Measurements from ENCODE around the gene MYBPC3.

MYBPC3 gene

DNA sequence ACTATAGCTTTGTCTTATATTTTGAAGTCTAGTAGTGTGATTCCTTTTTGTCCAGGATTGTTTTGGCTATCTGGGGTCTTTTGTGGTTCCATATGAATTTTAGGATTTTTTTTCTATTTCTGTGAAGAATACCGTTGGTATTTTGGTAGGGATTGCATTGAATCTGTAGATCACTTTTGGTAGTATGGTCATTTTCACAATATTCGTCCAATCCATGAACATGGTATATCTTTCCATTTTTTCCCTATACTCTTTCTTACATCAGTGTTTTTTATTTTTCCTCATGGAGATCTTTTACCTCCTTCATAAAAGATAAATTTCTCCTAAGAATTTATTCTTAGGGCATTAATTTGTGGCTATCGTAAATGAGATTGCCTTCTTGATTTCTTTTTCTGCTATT is 53.4 kb downstream of the MYBPC3 start:
- no peak for DNase-seq
- intact Hi-C loops (cut with DNase I), result no loop called here

DNA sequence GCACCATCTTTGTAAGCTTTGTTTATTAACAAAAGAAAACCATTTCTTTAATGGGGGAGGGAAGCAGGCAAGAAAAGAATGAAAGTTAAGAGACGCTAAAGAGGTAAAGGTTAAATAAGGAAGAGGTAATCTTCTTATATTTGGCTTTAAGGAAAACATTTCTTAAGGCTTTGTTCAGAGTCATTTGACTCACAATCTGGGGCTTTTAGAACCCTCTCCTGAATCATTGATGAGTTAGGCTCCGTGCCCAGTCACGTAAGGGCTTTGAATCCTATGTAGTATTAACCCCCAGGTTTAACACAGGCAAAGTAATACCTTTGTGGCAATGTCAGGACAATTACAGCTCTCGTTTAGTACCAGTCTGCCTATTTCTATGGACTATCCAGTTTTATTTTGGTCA is 56.5 kb downstream of the MYBPC3 start:
- DNase-seq, result no peak
- intact Hi-C loops (cut with DNase I), result no loop called here

DNA sequence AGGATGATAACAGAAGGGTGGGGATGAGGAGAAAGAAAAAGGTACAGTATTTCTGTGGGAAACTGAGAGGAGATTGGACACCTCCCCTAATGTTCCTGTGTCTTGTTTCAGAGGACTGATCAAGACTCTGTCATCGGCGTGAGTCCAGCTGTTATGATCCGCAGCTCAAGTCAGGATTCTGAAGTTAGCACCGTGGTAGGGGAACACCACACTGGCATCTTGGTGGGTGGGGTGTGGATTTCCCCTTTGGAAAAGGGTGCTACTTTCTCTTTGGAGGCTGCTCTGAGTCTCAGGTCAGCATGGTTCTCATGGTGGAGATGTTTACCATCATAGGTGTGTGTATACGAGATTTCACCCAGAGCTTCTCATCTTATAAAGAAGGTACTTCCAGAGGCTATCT is 57.1 kb downstream of the MYBPC3 start:
- intact Hi-C loops (cut with DNase I), result no loop called here
- no peak for DNase-seq

- DNase-seq, result no peak
- intact Hi-C loops (cut with DNase I), result no loop called here
Measured at GRCh38 chr11:47289856-47290255, 62.6 kb downstream of the MYBPC3 start.

DNA sequence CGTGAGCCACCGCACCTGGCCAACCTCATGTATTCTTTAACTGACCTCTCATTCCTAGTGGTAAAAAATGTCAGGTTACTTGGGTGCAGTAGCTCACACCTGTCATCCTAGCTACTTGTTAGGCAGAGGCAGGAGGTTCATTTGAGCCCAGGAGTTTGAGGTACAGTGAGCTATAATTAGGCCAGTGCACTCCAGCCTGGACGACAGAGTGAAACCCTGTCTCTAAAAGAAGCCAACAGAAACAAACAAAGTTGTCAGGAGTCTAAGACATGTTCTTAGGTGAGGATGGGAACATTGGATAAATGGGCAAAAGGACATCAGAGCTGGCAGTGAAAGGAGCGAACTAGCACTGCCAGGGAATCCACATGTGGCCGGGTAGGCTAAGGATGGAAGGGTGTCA is 64.4 kb downstream of the MYBPC3 start:
- intact Hi-C loops (cut with DNase I), result no loop called here
- no peak for DNase-seq

DNA sequence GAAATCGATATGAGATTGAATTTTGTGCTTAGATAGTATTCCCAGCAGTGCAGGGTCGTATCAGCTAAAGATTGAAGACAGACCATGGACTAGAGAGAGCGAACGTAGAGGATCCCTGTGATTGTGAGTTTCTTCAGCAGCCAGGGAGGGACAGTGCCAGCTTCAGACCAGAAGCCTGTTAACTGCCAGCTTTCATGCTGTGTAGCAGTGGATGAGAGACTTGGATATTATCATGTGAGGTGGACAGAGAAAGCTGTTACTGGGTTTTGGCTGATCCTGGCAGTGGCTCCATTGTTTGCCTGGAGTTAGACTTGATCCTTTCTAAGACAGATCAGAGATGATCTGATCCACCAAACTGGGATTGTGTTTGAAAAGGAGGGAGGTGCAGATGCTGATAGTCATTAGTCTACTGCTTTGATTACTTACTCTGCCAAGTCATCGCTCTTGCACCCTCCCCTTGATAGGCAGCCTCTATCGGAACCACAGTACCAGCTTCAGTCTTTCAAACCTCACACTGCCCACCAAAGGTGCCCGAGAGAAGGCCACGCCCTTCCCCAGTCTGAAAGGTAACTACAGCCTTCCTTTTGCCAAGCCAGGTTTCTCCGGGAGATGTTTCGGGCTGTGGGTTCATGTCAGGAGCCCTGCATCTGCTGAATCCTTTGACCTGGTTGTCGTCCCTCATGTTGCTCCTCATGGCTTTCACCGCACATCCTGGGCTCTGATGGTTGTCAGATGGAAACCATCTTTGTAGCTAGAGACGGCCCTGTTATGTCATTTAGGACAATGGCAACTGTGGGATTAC is 66.3 kb downstream of the MYBPC3 start:
- no peak for DNase-seq

GRCh38 chr11:47284151-47284550 is 68.4 kb downstream of the MYBPC3 start:
- intact Hi-C loops (cut with DNase I), result no loop called here
- no peak for DNase-seq

More for the DNA sequence above, 66.3 kb downstream of the MYBPC3 start:
- intact Hi-C loops (cut with DNase I), result no loop called here

- no peak for DNase-seq
- intact Hi-C loops (cut with DNase I), result no loop called here
Measured at GRCh38 chr11:47282462-47282861, 70.0 kb downstream of the MYBPC3 start.

Data from head of caudate nucleus (tissue), 42 donors.